ENCODE data around the gene MAML3. TPM values are rescaled to one million over a fixed set of nuclear protein-coding genes. Genes with fewer than 3 reads are reported as not detected.

Gene MAML3
- total RNA-seq, 2 experiments from 2014 or later, result 2.0 to 2.4 TPM

DNA sequence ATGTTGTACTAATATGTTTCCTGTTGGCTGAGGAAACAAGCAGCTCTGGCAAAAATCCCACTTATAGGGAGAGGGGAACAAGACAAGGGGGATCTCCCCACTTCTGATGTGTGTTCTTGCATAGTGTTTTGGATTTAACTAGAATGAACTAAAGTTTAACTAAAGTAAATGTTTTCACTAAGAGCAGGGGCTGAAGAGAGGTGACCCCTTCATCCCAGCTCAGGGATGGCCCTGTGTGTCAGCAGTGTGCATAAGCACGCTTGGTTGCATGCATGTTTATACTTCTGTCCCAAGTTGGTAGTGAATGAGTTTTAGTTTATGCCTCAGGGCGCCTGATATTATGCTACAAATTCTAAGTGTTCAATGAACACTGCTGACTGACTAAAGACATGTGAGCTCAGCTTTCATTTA lies 319.0 kb downstream of the MAML3 start:
- ChIA-PET CTCF (no interaction called here), POLR2A (no interaction called here)
- Mint-ChIP-seq H3K9me3 (no peaks in the 10 kb centered on the region), H3K4me3 (no peak overlapping the region), H3K27me3 (no peaks in the 10 kb centered on the region), H3K27ac (no peak overlapping the region), H3K36me3 (ENCODE audit: low read depth) (no peaks in the 10 kb centered on the region), H3K4me1 (ENCODE audit: low read depth) (no peaks in the 10 kb centered on the region)
- intact Hi-C loops (cut with micrococcal nuclease), result no loop called here
- ATAC-seq (no peak), DNase-seq (no peak)
- no peak for TF ChIP-seq CTCF (IDR thresholded peaks at IDR 0.05)

DNA sequence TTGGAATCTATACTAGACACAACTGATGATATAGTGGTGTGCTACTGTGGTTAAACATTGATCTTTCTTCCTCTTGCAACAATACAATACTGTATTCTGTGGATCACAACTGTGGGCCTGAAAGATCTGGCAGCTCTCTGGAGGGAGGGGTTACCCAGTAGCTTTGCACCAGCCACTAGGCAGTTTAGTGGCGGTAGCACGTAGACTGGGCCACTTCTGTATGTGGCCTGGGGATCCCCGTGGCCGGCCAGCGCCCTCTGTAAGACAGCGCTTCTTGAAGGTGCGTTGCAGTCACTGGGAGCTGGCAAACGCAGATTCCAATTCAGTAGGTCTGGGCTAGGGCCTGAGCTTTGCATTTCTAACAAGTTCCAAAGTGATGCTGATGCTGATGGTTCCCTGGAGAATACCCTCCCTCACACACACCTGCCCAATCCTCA lies 319.7 kb downstream of the MAML3 start:
- DNase-seq, result no peak
- no peak overlapping the region for H3K27ac Mint-ChIP-seq
- no peaks in the 10 kb centered on the region for H3K27me3 Mint-ChIP-seq
- H3K4me1 Mint-ChIP-seq (ENCODE audit: low read depth), result no peaks in the 10 kb centered on the region
- ChIA-PET POLR2A (no interaction called here), CTCF (no interaction called here)
- TF ChIP-seq CTCF (IDR thresholded peaks at IDR 0.05), result no peak
- ATAC-seq, result no peak
- intact Hi-C loops (cut with micrococcal nuclease), result no loop called here
- H3K36me3 Mint-ChIP-seq (ENCODE audit: low read depth), result no peaks in the 10 kb centered on the region
- no peaks in the 10 kb centered on the region for H3K9me3 Mint-ChIP-seq
- H3K4me3 Mint-ChIP-seq, result no peak overlapping the region

- intact Hi-C loops (cut with micrococcal nuclease), result no loop called here
- Mint-ChIP-seq H3K27ac (no peak overlapping the region), H3K27me3 (no peaks in the 10 kb centered on the region), H3K4me1 (ENCODE audit: low read depth) (no peaks in the 10 kb centered on the region), H3K9me3 (no peaks in the 10 kb centered on the region), H3K36me3 (ENCODE audit: low read depth) (no peaks in the 10 kb centered on the region), H3K4me3 (no peak overlapping the region)
- ATAC-seq (no peak), DNase-seq (no peak)
- ChIA-PET POLR2A (interaction anchor here (1.1 kb wide), 1 partner anchor 57 kb away, joined by 3 read pairs; no protein-coding TSS in a partner anchor), CTCF (no interaction called here)
- TF ChIP-seq CTCF (IDR thresholded peaks at IDR 0.05), result no peak
These were observed 320.7 kb downstream of the MAML3 start for GRCh38 chr4:139833151-139833910.

DNA sequence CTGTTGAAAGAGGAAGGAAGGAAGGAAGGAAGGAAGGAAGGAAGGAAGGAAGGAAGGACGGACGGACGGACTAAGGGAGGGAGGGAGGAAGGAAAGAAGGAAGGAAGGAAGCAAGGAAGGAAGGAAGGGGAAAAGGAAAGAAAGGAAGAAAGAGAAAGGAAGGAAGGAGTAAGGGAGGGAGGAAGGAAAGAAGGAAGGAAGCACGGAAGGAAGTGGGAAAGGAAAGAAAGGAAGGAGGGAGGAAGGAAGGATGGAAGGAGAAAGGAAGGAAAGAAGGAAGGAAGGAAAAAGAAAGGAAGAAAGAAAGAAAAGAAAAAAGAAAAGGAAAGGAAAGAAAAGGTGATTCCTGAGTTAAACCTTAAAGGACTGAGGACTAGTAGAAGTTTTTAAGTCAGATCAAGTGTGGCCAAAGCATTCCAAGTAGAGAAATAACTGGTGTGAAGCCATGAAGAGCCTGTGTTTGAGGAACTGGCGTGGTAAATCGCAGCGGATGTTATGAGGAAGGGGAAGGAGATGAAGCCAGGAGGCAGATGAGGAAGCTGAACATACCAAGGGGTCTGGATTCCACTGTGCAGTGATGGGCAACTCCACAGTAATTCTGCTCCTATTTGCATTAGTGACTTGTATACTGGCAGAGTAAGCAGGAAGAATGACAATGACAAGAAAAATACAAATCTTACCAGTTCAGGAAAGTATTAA lies 324.9 kb downstream of the MAML3 start:
- DNase-seq (no peak), ATAC-seq (no peak)
- Mint-ChIP-seq H3K27me3 (no peaks in the 10 kb centered on the region), H3K4me3 (no peak overlapping the region), H3K36me3 (ENCODE audit: low read depth) (no peaks in the 10 kb centered on the region), H3K9me3 (no peaks in the 10 kb centered on the region), H3K4me1 (ENCODE audit: low read depth) (no peaks in the 10 kb centered on the region), H3K27ac (no peak overlapping the region)
- CTCF ChIA-PET, result interaction anchor here (0.6 kb wide), 1 partner anchor 228 kb away, joined by 3 read pairs; no protein-coding TSS in a partner anchor
- POLR2A ChIA-PET, result no interaction called here
- intact Hi-C loops (cut with micrococcal nuclease), result no loop called here
- TF ChIP-seq CTCF (IDR thresholded peaks at IDR 0.05), result no peak

DNA sequence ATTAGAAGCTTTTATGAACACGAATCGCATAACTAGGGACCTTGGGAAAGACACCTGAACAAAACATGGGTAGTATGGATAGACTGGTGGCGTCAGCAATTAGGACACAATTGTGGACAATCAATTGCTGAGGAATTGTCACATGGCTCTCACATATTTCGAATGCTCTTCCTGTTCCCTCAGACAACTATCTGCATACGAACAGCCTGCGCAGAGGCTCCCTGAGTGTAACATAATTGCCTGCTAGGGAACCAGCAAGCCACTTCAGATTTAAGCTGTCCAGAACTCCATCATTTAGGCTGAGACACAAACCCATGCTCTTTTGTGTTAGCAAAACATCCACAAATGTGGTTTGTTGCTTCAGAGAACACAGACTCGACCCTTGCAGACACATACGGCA lies 327.6 kb downstream of the MAML3 start:
- TF ChIP-seq CTCF (IDR thresholded peaks at IDR 0.05), result no peak
- POLR2A ChIA-PET, result interaction anchor here (1.0 kb wide), 1 partner anchor 45 kb away, joined by 3 read pairs; no protein-coding TSS in a partner anchor
- no peak overlapping the region for H3K4me3 Mint-ChIP-seq
- H3K4me1 Mint-ChIP-seq (ENCODE audit: low read depth), result no peaks in the 10 kb centered on the region
- H3K9me3 Mint-ChIP-seq, result no peaks in the 10 kb centered on the region
- no peak for ATAC-seq
- H3K36me3 Mint-ChIP-seq (ENCODE audit: low read depth), result no peaks in the 10 kb centered on the region
- no peaks in the 10 kb centered on the region for H3K27me3 Mint-ChIP-seq
- DNase-seq, result no peak
- intact Hi-C loops (cut with micrococcal nuclease), result no loop called here
- H3K27ac Mint-ChIP-seq, result no peak overlapping the region
- CTCF ChIA-PET, result interaction anchor here (1.0 kb wide), 1 partner anchor 169 kb away, joined by 3 read pairs; no protein-coding TSS in a partner anchor

Measured in activated CD8-positive, alpha-beta T cell treated with anti-CD3 and anti-CD28 coated beads for 36 hours (primary cell).